Left ventricle myocardium superior (tissue), 1 donor: ENCODE results near the gene TMEM132C. TPM values are rescaled to one million over a fixed set of nuclear protein-coding genes. Genes with fewer than 3 reads are reported as not detected.

Experiments used
- ATAC-seq: fragments of 200-7000 bp; cut with Tn5 transposase; one replicate; pipeline ENCODE4 v1.9.1; 2020; ENCODE audit warnings: mild to moderate bottlenecking, moderate library complexity
- DNase-seq: peaks from one replicate; pipeline ENCODE4 v3.0.0-alpha.2; 2020
- intact Hi-C: fragments of 100-400 bp; cut with micrococcal nuclease; formaldehyde crosslinking; loops from one replicate; pipeline ENCODE4 v1.11.0; 2022
- total RNA-seq: library from RNA; stranded (reverse); fragmentation: NEBNext Ultra II Directional; extraction: Animal tissue kit (Norgen Biotek cat#: 25700); gene quantifications from one replicate; pipeline ENCODE4 v1.2.1, GENCODE V29; 2021
- donor health status: DM: no; HTN: yes; CAD: no; lungs with severe emphysema.

The TMEM132C gene
- total RNA-seq, 1 donor from 2014 or later, result 1.0 TPM

DNA sequence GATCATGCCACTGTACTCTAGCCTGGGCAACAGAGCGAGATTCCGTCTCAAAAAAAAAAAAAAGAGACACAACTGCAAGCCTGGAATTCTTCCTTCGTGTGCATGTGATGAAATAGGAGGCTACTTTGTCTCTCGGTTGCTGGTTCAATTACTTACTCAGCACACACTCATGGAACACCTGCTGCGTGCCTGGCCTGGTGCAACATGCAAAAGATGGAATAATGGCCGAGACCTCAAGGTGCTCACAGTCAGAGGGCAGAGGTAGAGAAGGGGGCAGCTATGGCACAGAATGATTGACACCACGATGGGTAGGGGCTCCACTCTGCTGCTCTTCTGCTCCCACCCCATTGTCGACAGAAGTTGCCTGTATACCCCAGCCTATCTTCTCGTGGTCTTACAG is 444.5 kb downstream of the TMEM132C start:
- DNase-seq, result no peak
- intact Hi-C loops, result no loop called here
- ATAC-seq, result no peak

DNA sequence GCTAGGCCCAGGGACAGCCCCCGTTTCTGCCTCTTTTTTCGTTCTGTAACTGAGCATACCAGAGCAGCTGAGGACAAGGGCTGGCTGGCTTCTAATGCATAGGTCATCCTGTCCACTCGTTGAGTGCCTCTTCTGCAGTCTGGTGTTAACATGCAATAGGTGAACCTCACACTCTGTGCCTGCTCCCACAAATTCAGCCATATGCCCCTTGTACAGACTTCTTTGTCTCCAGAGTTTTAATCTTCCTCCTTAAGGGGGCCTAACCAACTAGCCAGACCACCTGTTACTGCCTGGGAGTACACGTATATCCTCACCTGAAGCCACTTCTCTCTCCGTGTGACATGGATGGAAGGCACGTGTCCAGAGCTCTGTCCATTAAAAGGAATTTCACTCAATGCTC is 445.7 kb downstream of the TMEM132C start:
- DNase-seq (no peak), ATAC-seq (no peak)
- intact Hi-C loops, result no loop called here

- ATAC-seq, result no peak
- DNase-seq, result no peak
- intact Hi-C loops, result no loop called here
These were observed 448.5 kb downstream of the TMEM132C start for GRCh38 chr12:128715485-128715884.

GRCh38 chr12:128724468-128725046 is 457.6 kb downstream of the TMEM132C start:
- no peak for DNase-seq
- ATAC-seq, result no peak
- intact Hi-C loops, result no loop called here

DNA sequence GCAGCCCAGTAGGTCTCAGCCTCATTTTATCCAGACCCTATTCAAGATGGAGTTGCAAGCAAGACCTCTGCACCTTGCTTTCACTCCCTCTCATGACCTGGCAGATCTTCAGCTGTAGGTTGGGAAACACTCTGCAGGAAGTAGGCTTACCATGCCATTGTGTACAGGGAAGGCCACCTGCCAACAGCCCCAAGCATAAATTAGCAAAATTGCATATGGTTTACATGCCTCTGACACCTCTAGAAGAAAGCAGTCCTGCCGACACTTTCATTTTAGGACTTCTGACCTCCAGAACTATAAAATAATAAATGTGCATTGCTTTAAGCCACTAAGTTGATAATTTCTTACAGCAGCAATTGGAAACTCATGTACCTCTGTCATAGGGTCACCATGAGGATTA is 459.9 kb downstream of the TMEM132C start:
- ATAC-seq (no peak), DNase-seq (no peak)
- intact Hi-C loops, result no loop called here

DNA sequence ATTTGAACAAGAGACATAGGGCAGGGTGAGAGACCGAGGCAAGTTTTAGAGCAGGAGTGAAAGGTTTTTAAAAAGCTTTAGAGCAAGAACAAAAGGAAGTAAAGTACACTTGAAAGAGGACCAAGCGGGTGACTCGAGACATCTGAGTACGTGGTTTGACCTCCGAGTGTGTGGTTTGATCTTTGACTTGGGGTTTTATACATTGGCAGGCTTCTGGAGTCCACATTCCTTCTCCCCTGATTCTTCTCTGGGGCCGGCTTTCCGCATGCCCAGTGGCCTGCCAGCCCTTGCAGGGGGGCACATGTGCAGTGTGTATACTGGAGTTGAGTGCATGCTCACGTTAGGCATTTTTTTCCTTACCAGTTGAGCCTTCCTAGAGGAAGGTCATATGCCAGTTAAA is 460.5 kb downstream of the TMEM132C start:
- DNase-seq (no peak), ATAC-seq (no peak)
- intact Hi-C loops, result no loop called here

- intact Hi-C loops, result no loop called here
- no peak for DNase-seq
- no peak for ATAC-seq
These were observed 461.0 kb downstream of the TMEM132C start for GRCh38 chr12:128727999-128728398.

- DNase-seq (no peak), ATAC-seq (no peak)
- intact Hi-C loops, result no loop called here
These were observed 462.7 kb downstream of the TMEM132C start for GRCh38 chr12:128729628-128730121.

DNA sequence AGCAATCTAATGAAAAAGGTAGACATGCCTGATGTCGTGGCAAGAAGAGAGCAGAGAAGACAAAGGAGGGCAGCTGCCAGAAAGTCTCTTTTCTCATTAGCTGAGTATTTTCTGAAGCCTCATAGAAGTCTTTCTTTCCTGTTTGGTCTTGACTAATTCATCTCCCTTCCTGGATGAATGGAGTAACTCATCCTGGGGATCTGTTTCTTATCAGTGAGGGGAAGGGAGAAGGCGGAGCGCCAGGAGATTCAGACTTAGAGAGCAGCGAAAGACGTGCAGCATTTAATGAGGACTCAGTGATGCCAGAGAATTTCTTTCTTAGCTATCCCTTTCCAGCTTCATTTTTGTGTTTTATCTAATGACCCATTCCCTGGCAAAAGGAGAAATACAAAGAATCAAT is 467.4 kb downstream of the TMEM132C start:
- ATAC-seq, result no peak
- intact Hi-C loops, result no loop called here
- DNase-seq, result no peak

DNA sequence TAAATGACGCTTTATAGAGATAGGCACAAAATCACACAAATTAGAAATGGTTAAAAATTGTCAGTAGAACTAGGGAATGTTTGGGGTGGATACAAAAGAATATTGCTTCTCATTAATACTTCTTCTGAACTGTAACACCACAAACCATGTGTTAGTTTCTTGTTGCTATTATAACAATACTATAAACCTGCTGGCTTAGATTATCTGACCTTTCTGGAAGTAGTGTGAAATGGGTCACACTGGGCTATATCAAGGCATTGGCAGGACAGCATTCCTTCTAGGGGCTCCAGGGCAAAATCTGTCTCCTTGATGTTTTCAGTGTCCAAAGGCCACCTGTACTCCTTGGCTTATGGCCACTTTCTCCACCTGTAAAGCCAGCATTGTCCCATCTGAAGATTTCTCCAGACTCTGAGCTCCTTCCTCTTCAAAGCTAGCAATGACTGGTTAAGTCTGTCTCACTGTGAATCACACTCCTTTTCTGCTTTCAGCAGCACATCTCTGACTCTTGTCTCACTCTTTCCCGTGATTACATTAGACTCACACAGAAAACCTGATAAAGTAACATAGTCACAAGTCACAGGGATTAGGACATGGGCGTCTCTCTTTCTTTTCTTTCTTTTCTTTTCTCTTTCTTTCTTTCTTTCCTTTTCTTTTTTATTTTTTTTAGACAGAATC is 470.5 kb downstream of the TMEM132C start:
- intact Hi-C loops, result no loop called here
- DNase-seq (no peak), ATAC-seq (no peak)

GRCh38 chr12:128743916-128744315 is 476.9 kb downstream of the TMEM132C start:
- DNase-seq, result no peak
- intact Hi-C loops, result no loop called here
- ATAC-seq, result no peak

DNA sequence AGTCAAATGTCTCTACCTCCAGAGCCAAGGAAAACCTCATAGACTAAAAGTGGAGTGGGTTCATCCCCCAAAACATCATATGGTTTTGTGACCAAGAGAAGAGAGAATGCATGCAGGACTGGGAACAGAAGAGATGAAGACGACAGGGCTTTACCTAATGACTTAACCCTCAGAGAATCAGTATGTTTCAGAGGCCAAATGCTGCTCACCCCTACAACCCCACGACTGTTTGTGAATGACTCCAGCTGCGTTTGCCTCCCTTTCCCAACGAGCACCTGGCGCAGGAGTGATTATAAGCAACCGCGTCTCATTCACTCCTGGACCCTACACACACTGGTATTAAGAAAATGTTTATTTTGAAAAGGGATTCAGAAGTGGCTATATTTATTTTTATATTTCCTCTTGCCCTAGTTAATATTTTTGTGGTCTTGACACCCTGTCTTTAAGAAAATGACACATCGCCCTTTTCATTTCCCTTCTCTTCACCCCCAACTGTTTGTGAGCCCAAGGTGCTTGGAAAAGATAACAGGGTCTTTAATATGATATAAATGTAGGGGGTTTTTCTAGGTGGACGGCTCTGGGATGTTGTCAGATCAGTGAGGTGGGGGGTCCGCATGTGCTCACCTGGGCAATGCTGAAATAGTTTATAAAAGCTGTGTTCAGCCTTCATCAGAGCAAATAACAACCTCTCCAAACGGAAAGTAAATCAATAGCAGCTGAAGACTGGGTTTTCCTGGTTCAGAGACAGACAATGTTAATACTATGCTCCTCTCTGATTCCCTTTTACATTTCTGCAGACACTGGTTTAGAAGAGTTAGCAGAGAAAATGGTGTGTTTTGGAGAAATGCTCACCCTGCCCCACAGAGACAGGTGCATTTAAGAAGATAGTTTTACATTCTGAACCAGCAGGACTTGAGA is 479.1 kb downstream of the TMEM132C start:
- ATAC-seq (no peak), DNase-seq (no peak)
- intact Hi-C loops, result no loop called here

GRCh38 chr12:128747441-128747840 is 480.5 kb downstream of the TMEM132C start:
- no peak for DNase-seq
- intact Hi-C loops, result no loop called here
- no peak for ATAC-seq

DNA sequence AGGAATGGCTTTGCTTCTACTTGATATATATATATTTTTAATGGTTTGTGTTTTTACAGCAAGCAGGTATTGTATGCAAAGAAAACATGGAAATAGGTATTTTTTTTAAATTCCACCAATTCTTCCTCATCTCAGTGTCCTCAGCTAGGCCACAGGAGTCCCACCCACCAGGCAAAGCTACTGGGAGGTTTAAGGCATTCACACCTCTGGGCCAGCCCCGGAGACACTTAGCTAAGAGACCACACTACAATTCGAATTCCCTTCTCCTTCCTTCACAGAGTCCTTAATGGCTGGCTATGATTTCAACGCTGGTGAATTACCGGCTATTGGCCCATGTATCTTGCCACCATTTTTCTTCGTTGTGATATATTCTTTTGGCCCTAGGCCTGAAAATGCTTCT is 485.4 kb downstream of the TMEM132C start:
- intact Hi-C loops, result no loop called here
- DNase-seq, result no peak

GRCh38 chr12:128753438-128753837 is 486.5 kb downstream of the TMEM132C start:
- intact Hi-C loops, result no loop called here
- ATAC-seq, result no peak

More for the DNA sequence above, 485.4 kb downstream of the TMEM132C start:
- no peak for ATAC-seq

DNA sequence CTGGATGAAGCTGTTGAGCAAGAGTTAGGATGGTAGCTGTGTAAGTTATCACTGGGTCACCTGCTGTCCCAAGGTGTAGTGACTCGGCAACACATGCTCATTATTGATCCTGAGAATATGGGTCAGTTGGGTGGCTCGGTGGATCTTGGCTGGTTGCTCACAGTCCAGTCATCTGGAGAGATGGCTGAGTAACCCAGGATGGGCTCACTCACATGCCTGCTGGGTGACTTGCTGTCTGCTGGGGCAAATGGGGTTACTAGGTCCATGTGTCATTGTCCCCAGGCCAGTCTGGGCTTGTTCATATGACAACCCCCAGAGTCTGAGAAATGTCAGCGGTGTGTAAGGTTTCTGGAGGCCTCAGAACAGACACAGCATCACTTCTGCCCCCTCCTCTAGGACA is 487.3 kb downstream of the TMEM132C start:
- intact Hi-C loops, result no loop called here
- DNase-seq (no peak), ATAC-seq (no peak)

More at GRCh38 chr12:128753438-128753837, 486.5 kb downstream of the TMEM132C start:
- DNase-seq, result no peak

GRCh38 chr12:128755566-128755965 is 488.6 kb downstream of the TMEM132C start:
- ATAC-seq (no peak), DNase-seq (no peak)
- intact Hi-C loops, result no loop called here
